ENCODE results near the gene CARF. TPM values are rescaled to one million over a fixed set of nuclear protein-coding genes. Genes with fewer than 3 reads are reported as not detected.

Gene CARF
- total and polyA plus RNA-seq, 2 of the 13 experiments (the other 11 are each of a cell fraction or from before 2014, with no cell fraction given) = 3.0 to 5.4 TPM

GRCh38 chr2:202871300-202872141 is 40.6 kb upstream of the CARF start, which contains the start of gene ICA1L (continued):
- no peak for TF ChIP-seq ZBTB40 (IDR thresholded peaks at IDR 0.05)
- peak; percentile 29 for TF ChIP-seq ZBTB40 (CRISPR knock-in tag; IDR thresholded peaks at IDR 0.05)
- no peak for TF ChIP-seq MED8 (CRISPR knock-in tag; IDR thresholded peaks at IDR 0.05; ENCODE audit: insufficient replicate concordance)
- peak; percentile 48 for TF ChIP-seq U2AF1 (optimal IDR thresholded peaks at IDR 0.05; ENCODE audit: low read depth, low read length)
- TF ChIP-seq DR1 (CRISPR knock-in tag; IDR thresholded peaks at IDR 0.05) = peak; percentile 59; the same call in 1 of the 2 replicates
- TF ChIP-seq ONECUT2 (CRISPR knock-in tag; IDR thresholded peaks at IDR 0.05) = no peak
- TF ChIP-seq GPBP1L1 (CRISPR knock-in tag; IDR thresholded peaks at IDR 0.05) = no peak
- TF ChIP-seq MYPOP (CRISPR knock-in tag; IDR thresholded peaks at IDR 0.05) = 0 out of 2 replicates have a peak, but pooled peaks have one; percentile 58
- TF ChIP-seq MIER3 (CRISPR knock-in tag; IDR thresholded peaks at IDR 0.05; ENCODE audit: borderline replicate concordance) = no peak
- peak; percentile 52; the same call in 1 of the 2 replicates for TF ChIP-seq ZNF704 (CRISPR knock-in tag; IDR thresholded peaks at IDR 0.05; ENCODE audit: borderline replicate concordance)
- TF ChIP-seq JUND (CRISPR knock-in tag; IDR thresholded peaks at IDR 0.05) = no peak
- no peak for TF ChIP-seq ETS1 (CRISPR knock-in tag; IDR thresholded peaks at IDR 0.05)
- no peak for TF ChIP-seq BRCA1 (CRISPR knock-in tag; IDR thresholded peaks at IDR 0.05)
- no peak for TF ChIP-seq ZNF557 (CRISPR knock-in tag; IDR thresholded peaks at IDR 0.05)

All from HepG2 (cell line).